AG04450 (cell line): Measurements from ENCODE around the gene PLA2G12A. TPM values are rescaled to one million over a fixed set of nuclear protein-coding genes. Genes with fewer than 3 reads are reported as not detected.

ENCODE experiments used
- CTCF ChIA-PET: fragments of 300-600, 350-600 bp; formaldehyde crosslinking; extraction: SDS; loops from one replicate; lab custom pipeline; 2022; ENCODE audit warnings: antibody characterized with exemption, inconsistent platforms; lab: Charles Lee
- POLR2A ChIA-PET: fragments of 350-600 bp; formaldehyde crosslinking; extraction: SDS; loops from one replicate; lab custom pipeline; 2021; ENCODE audit warnings: antibody characterized with exemption, inconsistent platforms; lab: Yijun Ruan, JAX
- DNase-seq: peaks from one replicate; pipeline ENCODE4 v3.0.0-alpha.2; 2011; ENCODE audit warnings: low read depth, low spot score
- H3K27ac ChIP-seq: one replicate; pipeline ENCODE4 v1.5.1; 2012; ENCODE audit warnings: low read depth, low read length, control low read depth
- H3K27me3 ChIP-seq: one replicate; pipeline ENCODE4 v1.6.0; 2012; ENCODE audit warnings: low read length; ENCODE audit not compliant: control insufficient read depth, insufficient read depth
- H3K4me3 ChIP-seq: 2 replicates; pipeline ENCODE4 v1.5.1; 2011; ENCODE audit warnings: mild to moderate bottlenecking, low read depth, low read length, control low read depth
- H3K9me3 ChIP-seq: 2 replicates; pipeline ENCODE4 v1.5.1; 2012; ENCODE audit warnings: low read length; ENCODE audit not compliant: control insufficient read depth, insufficient read depth
- CTCF ChIP-seq: IDR thresholded peaks from 2 replicates; pipeline ENCODE4 v1.5.1; 2011; ENCODE audit warnings: low read depth, low read length, control low read depth, inconsistent platforms
- polyA plus RNA-seq: library from polyadenylated mRNA; depleted of rRNA; stranded (reverse); fragments of >200 nt; gene quantifications from 2 replicates; pipeline ENCODE4 v1.2.3, GENCODE V29; 2011

The PLA2G12A gene
- polyA plus RNA-seq, 1 experiment, result 52.3 TPM

GRCh38 chr4:109698656-109699055 is 31.2 kb downstream of the PLA2G12A start:
- H3K4me3 ChIP-seq, result no peak overlapping the region
- CTCF ChIA-PET, result no interaction called here
- POLR2A ChIA-PET, result no interaction called here
- H3K9me3 ChIP-seq, result no peaks in the 10 kb centered on the region; the same call in 1 of the 2 replicates
- no peaks in the 10 kb centered on the region for H3K27me3 ChIP-seq
- TF ChIP-seq CTCF, result no peak
- H3K27ac ChIP-seq, result no peak overlapping the region
- no peak for DNase-seq

GRCh38 chr4:109691411-109691920 is 38.4 kb downstream of the PLA2G12A start:
- Histone ChIP-seq H3K9me3 (no peaks in the 10 kb centered on the region), H3K27me3 (no peaks in the 10 kb centered on the region), H3K27ac (no peak overlapping the region), H3K4me3 (no peak overlapping the region)
- TF ChIP-seq CTCF, result no peak
- CTCF ChIA-PET, result interaction anchor here (1.0 kb wide), 1 partner anchor 9 kb away, joined by 3 read pairs; no protein-coding TSS in a partner anchor
- no peak for DNase-seq
- POLR2A ChIA-PET, result no interaction called here

- POLR2A ChIA-PET, result no interaction called here
These were observed 39.0 kb downstream of the PLA2G12A start for GRCh38 chr4:109690690-109691410.

GRCh38 chr4:109684727-109685126 is 45.1 kb downstream of the PLA2G12A start:
- POLR2A ChIA-PET, result no interaction called here
- Histone ChIP-seq H3K9me3 (no peaks in the 10 kb centered on the region), H3K27me3 (no peaks in the 10 kb centered on the region), H3K27ac (no peak overlapping the region), H3K4me3 (no peak overlapping the region)
- CTCF ChIA-PET, result interaction anchor here (0.7 to 1.2 kb wide), 2 partner anchors 16 to 263 kb away, joined by 3 read pairs; no protein-coding TSS in a partner anchor
- no peak for DNase-seq
- no peak for TF ChIP-seq CTCF

More at GRCh38 chr4:109690690-109691410, 39.0 kb downstream of the PLA2G12A start:
- Histone ChIP-seq H3K4me3 (no peak overlapping the region), H3K9me3 (no peaks in the 10 kb centered on the region), H3K27ac (no peak overlapping the region), H3K27me3 (no peaks in the 10 kb centered on the region)
- CTCF ChIA-PET, result interaction anchor here (1.0 kb wide), 1 partner anchor 10 kb away, joined by 3 read pairs; no protein-coding TSS in a partner anchor
- no peak for TF ChIP-seq CTCF
- no peak for DNase-seq
